IPS-18a (cell line): ENCODE data around the gene FBXL3.

Experiments
- H3K27ac ChIP-seq: one replicate; pipeline ENCODE4 v1.5.1; 2013; ENCODE audit warnings: low read length
- H3K27me3 ChIP-seq: one replicate; pipeline ENCODE4 v1.6.1; 2013; ENCODE audit warnings: mild to moderate bottlenecking, low read length; ENCODE audit not compliant: control insufficient read depth, insufficient read depth
- H3K36me3 ChIP-seq: one replicate; pipeline ENCODE4 v1.6.1; 2013; ENCODE audit warnings: low read depth, low read length; ENCODE audit not compliant: control insufficient read depth
- H3K4me1 ChIP-seq: one replicate; pipeline ENCODE4 v1.6.1; 2013; ENCODE audit warnings: low read depth, low read length; ENCODE audit not compliant: control insufficient read depth
- H3K4me3 ChIP-seq: one replicate; pipeline ENCODE4 v1.5.1; 2013; ENCODE audit warnings: low read length
- H3K9ac ChIP-seq: one replicate; pipeline ENCODE4 v1.6.1; 2013; ENCODE audit warnings: mild to moderate bottlenecking, low read length, moderate library complexity
- H3K9me3 ChIP-seq: one replicate; pipeline ENCODE4 v1.6.1; 2013; ENCODE audit warnings: low read depth, low read length; ENCODE audit not compliant: control insufficient read depth

FBXL3 gene

DNA sequence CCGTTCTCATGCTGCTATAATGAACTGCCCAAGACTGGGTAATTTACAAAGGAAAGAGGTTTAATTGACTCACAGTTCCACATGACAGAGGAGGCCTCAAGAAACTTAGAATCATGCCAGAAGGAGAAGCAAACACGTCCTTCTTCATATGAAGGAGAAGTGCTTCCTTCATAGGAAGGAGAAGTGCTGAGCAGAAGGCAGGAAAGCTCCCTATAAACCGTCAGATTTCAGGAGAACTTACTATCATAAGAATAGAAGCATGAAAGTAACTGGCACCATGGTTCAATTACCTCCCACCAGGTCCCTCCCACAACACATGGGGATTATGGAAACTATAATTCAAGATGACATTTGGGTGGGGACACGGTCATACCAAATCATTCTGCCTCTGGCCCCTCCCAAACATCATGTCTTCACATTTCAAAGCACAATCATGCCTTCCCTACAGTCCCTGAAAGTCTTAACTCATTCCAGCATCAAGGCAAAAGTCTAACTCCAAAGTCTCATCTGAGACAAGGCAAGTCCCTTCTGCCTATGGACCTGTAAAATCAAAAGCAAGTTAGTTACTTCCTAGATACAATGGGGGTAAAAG lies 68.0 kb downstream of the FBXL3 start:
- no peak overlapping the region for H3K9ac ChIP-seq
- H3K27me3 ChIP-seq = no peaks in the 10 kb centered on the region
- H3K4me1 ChIP-seq = no peaks in the 10 kb centered on the region
- H3K36me3 ChIP-seq = no peaks in the 10 kb centered on the region
- no peak overlapping the region for H3K4me3 ChIP-seq
- H3K9me3 ChIP-seq = peaks cover 10% of the 10 kb centered on the region
- no peak overlapping the region for H3K27ac ChIP-seq

DNA sequence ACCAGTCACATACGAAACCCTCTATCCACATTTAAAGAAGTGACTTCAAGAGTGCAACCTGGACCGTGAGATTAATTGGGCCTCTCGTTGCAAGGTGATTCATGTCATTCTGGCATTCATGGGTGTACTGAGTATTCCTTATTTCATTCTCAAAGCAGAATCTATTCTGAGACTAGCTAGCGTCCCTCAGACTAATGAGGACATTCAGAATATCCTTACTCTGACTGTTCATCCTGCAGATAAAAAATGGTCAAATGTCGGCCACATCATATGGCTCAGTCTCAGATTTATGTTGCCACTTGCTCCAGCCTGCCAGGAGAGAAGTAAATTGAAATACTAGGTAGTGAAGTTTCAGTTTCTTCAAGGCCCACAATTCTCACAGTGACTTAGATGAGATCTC lies 71.3 kb downstream of the FBXL3 start:
- H3K4me1 ChIP-seq = no peaks in the 10 kb centered on the region
- no peaks in the 10 kb centered on the region for H3K36me3 ChIP-seq
- no peak overlapping the region for H3K9ac ChIP-seq
- peaks cover 5% of the 10 kb centered on the region for H3K9me3 ChIP-seq
- no peak overlapping the region for H3K4me3 ChIP-seq
- H3K27ac ChIP-seq = no peak overlapping the region
- no peaks in the 10 kb centered on the region for H3K27me3 ChIP-seq
